HepG2 (cell line): Measurements from ENCODE around the gene SPHK1. TPM values are rescaled to one million over a fixed set of nuclear protein-coding genes. Genes with fewer than 3 reads are reported as not detected.

Source experiments
- CEBPG ChIP-seq: IDR thresholded peaks from 2 replicates; pipeline ENCODE4 v1.6.1; 2016
- ELF3 ChIP-seq: IDR thresholded peaks from 2 replicates; pipeline ENCODE4 v1.6.1; 2016; ENCODE audit warnings: missing genetic modification reagents, missing compliant biosample characterization
- GTF3A ChIP-seq: sonication (generic); formaldehyde crosslinking; conservative IDR thresholded peaks from 2 replicates; pipeline ENCODE4 v1.4.0; 2020; ENCODE audit warnings: mild to moderate bottlenecking, missing genetic modification reagents
- HNF1A ChIP-seq, 2 experiments: sonication (generic) in 1 of 2; formaldehyde crosslinking in 1 of 2; IDR thresholded peaks; 2 replicates each; pipeline versions ENCODE4 v1.4.0 to v1.6.1; 2016 to 2020; ENCODE audit warnings: borderline replicate concordance in 1 of 2, low read depth in 1 of 2, mild to moderate bottlenecking in 1 of 2, missing genetic modification reagents in 1 of 2
- HNRNPL ChIP-seq: fragments of 200-400 bp; formaldehyde crosslinking; IDR thresholded peaks from 2 replicates; pipeline ENCODE4 v1.6.1; 2017; ENCODE audit warnings: mild to moderate bottlenecking, low read depth, low read length
- MED13 ChIP-seq: sonication (generic); formaldehyde crosslinking; IDR thresholded peaks from 2 replicates; pipeline ENCODE4 v1.5.0; 2020; ENCODE audit warnings: missing genetic modification reagents
- NFKBIZ ChIP-seq: IDR thresholded peaks from 2 replicates; pipeline ENCODE4 v1.6.1; 2018; ENCODE audit warnings: missing genetic modification reagents, missing compliant biosample characterization
- NFYC ChIP-seq: IDR thresholded peaks from 2 replicates; pipeline ENCODE4 v1.6.1; 2016; ENCODE audit warnings: missing genetic modification reagents, missing compliant biosample characterization
- RARA ChIP-seq: IDR thresholded peaks from 2 replicates; pipeline ENCODE4 v1.6.1; 2016; ENCODE audit warnings: missing genetic modification reagents, missing compliant biosample characterization
- RBM39 ChIP-seq: fragments of 200-400 bp; formaldehyde crosslinking; IDR thresholded peaks from one replicate; pipeline ENCODE4 v1.6.1; 2018; ENCODE audit warnings: antibody characterized with exemption, mild to moderate bottlenecking, low read depth, low read length; ENCODE audit not compliant: poor library complexity, severe bottlenecking
- SRSF9 ChIP-seq: fragments of 200-400 bp; formaldehyde crosslinking; IDR thresholded peaks from 2 replicates; pipeline ENCODE4 v1.6.1; 2018; ENCODE audit warnings: borderline replicate concordance, mild to moderate bottlenecking, low read depth, low read length; ENCODE audit not compliant: insufficient read depth, poor library complexity, severe bottlenecking
- TP53 ChIP-seq: sonication (generic); formaldehyde crosslinking; conservative IDR thresholded peaks from 2 replicates; pipeline ENCODE4 v1.4.0; 2020; ENCODE audit warnings: missing genetic modification reagents
- ZBTB49 ChIP-seq: sonication (generic); formaldehyde crosslinking; IDR thresholded peaks from 2 replicates; pipeline ENCODE4 v1.4.0; 2020; ENCODE audit warnings: missing genetic modification reagents, borderline replicate concordance
- ZBTB7B ChIP-seq: sonication (generic); formaldehyde crosslinking; IDR thresholded peaks from 2 replicates; pipeline ENCODE4 v1.4.0; 2020; ENCODE audit warnings: missing genetic modification reagents
- ZBTB8A ChIP-seq: sonication (generic); formaldehyde crosslinking; IDR thresholded peaks from 2 replicates; pipeline ENCODE4 v1.4.0; 2020; ENCODE audit warnings: mild to moderate bottlenecking, low read depth, missing genetic modification reagents, borderline replicate concordance
- ZC3H13 ChIP-seq: sonication (generic); formaldehyde crosslinking; IDR thresholded peaks from 2 replicates; pipeline ENCODE4 v1.8.1; 2023; ENCODE audit warnings: mild to moderate bottlenecking, missing genetic modification reagents, moderate library complexity
- ZFP1 ChIP-seq: IDR thresholded peaks from 2 replicates; pipeline ENCODE4 v1.6.1; 2016
- ZNF12 ChIP-seq: sonication (generic); formaldehyde crosslinking; IDR thresholded peaks from 2 replicates; pipeline ENCODE4 v1.5.0; 2020; ENCODE audit warnings: missing genetic modification reagents
- ZNF749 ChIP-seq: sonication (generic); formaldehyde crosslinking; IDR thresholded peaks from 2 replicates; pipeline ENCODE4 v1.8.0; 2022; ENCODE audit warnings: mild to moderate bottlenecking, missing genetic modification reagents, moderate library complexity, borderline replicate concordance
- ZSCAN9 ChIP-seq: IDR thresholded peaks from 2 replicates; pipeline ENCODE4 v1.6.1; 2016; ENCODE audit warnings: borderline replicate concordance
- polyA plus RNA-seq, 8 experiments: library from polyadenylated mRNA; depleted of rRNA in 3 of 8; stranded (reverse) in 7 of 8; unstranded in 1 of 8; fragments of >200 nt; fragmentation: Illumina TruSeq in 4 of 8; extraction: Trizol in 4 of 8; gene quantifications; 2 replicates each; pipeline versions ENCODE4 v1.2.1 to v1.2.3, GENCODE V29; 2011 to 2016; ENCODE audit warnings: low read depth in 4 of 8, missing spikeins in 1 of 8, mixed read lengths in 1 of 8; ENCODE audit not compliant: insufficient read depth in 1 of 8
- total RNA-seq, 5 experiments: library from RNA; depleted of rRNA; stranded (reverse); fragments of >200 nt; fragmentation: Illumina TruSeq; extraction: Trizol; gene quantifications; 2 replicates each; pipeline ENCODE4 v1.2.3, GENCODE V29; 2016; ENCODE audit warnings: low read depth in 1 of 5
- TF ChIP-seq, protein P1 (sequence below): fragments of 450-650 bp; IDR thresholded peaks from 2 replicates; pipeline ENCODE4 v1.6.1; 2017
- TF ChIP-seq, protein P2 (sequence below): IDR thresholded peaks from 2 replicates; pipeline ENCODE4 v1.6.1; 2016

The SPHK1 gene
- total and polyA plus RNA-seq, 2 of the 13 experiments (the other 11 are each of a cell fraction or from before 2014, with no cell fraction given): 129 to 160 TPM

DNA sequence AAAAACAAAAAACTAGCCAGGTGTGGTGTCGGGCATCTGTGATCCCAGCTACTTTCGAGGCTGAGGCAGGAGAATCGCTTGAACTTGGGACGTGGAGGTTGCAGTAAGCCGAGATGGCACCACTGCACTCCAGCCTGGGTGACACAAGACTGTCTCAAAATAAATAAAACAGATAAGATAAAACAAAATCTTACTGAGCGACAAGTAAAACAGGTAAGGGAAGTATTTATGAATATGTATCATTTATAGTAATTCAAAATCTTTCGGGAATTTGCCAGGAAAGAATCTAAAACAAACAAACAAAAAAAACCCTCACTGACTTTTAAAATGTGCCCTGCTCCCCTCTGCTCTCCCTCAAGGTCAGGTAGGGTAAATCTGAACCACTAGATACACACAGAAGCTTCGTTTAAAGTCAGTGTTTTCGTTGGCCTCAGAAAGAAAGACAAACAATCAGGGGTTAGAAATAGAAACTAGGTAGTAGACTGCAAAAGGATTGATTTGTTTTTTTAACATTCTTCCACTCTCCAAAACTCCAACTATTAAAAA, 32.8 kb upstream of the SPHK1 start (continued):
- no peak for TF ChIP-seq TP53 (CRISPR knock-in tag)
- TF ChIP-seq NFYC: no peak
- peak; percentile 37; the same call in 1 of the 2 replicates for TF ChIP-seq ZSCAN9 (CRISPR knock-in tag)
- TF ChIP-seq ZBTB8A (CRISPR knock-in tag): no peak
- TF ChIP-seq SRSF9: no peak
- TF ChIP-seq HNF1A (IDR thresholded peaks at IDR 0.05; ENCODE audit: low read depth): no peak
- no peak for TF ChIP-seq HNF1A (CRISPR knock-in tag; IDR thresholded peaks at IDR 0.05; ENCODE audit: borderline replicate concordance)
- peak; percentile 33; the same call in 1 of the 2 replicates for TF ChIP-seq ZBTB7B (CRISPR knock-in tag)
- no peak for TF ChIP-seq ZBTB49 (CRISPR knock-in tag)
- TF ChIP-seq GTF3A: no peak
- no peak for TF ChIP-seq RBM39
- TF ChIP-seq NFKBIZ: no peak
- TF ChIP-seq HNRNPL: no peak
- peak; percentile 69 for TF ChIP-seq RARA (CRISPR knock-in tag)
- peak; percentile 5; the same call in 1 of the 2 replicates for TF ChIP-seq CEBPG
- no peak for TF ChIP-seq ZNF749 (CRISPR knock-in tag)
- TF ChIP-seq, protein P1, sequence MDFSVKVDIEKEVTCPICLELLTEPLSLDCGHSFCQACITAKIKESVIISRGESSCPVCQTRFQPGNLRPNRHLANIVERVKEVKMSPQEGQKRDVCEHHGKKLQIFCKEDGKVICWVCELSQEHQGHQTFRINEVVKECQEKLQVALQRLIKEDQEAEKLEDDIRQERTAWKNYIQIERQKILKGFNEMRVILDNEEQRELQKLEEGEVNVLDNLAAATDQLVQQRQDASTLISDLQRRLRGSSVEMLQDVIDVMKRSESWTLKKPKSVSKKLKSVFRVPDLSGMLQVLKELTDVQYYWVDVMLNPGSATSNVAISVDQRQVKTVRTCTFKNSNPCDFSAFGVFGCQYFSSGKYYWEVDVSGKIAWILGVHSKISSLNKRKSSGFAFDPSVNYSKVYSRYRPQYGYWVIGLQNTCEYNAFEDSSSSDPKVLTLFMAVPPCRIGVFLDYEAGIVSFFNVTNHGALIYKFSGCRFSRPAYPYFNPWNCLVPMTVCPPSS: no peak
- TF ChIP-seq ZC3H13 (CRISPR knock-in tag): no peak
- TF ChIP-seq, protein P2, sequence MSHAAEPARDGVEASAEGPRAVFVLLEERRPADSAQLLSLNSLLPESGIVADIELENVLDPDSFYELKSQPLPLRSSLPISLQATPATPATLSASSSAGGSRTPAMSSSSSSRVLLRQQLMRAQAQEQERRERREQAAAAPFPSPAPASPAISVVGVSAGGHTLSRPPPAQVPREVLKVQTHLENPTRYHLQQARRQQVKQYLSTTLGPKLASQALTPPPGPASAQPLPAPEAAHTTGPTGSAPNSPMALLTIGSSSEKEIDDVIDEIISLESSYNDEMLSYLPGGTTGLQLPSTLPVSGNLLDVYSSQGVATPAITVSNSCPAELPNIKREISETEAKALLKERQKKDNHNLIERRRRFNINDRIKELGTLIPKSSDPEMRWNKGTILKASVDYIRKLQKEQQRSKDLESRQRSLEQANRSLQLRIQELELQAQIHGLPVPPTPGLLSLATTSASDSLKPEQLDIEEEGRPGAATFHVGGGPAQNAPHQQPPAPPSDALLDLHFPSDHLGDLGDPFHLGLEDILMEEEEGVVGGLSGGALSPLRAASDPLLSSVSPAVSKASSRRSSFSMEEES (CRISPR knock-in tag): no peak
- TF ChIP-seq MED13 (CRISPR knock-in tag): no peak; the same call in 1 of the 2 replicates
- no peak; the same call in 1 of the 2 replicates for TF ChIP-seq ELF3 (CRISPR knock-in tag)
- no peak for TF ChIP-seq ZNF12 (CRISPR knock-in tag)
- no peak for TF ChIP-seq ZFP1 (CRISPR knock-in tag)
